ENCODE measurements around the gene CDK11A.
"Not testable (repeated sequence)": the region's sequence is repeated elsewhere in the genome, so short reads cannot be mapped to it uniquely, and the experiment has no call there.

DNA sequence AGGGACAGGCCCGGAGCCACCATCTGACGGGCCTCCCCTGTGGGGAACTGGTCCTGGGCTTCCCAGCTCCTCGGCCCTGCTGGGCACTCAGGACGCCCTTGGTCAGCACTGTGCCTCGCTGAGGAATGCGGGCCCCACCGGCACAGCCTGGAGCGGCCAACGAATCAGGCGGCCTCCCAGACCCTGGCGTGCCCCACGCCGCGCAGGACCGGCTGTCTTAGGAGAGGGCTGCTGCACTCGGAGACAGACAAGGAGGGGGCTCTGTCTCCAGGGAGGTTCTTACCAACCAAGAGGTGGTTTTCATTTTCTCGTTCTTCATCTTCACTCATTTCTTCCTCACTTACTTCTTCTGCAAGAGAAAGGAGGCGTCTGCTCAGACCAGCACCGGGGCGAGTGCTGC lies 16.3 kb downstream of the CDK11A start:
- TF ChIP-seq, protein P1, sequence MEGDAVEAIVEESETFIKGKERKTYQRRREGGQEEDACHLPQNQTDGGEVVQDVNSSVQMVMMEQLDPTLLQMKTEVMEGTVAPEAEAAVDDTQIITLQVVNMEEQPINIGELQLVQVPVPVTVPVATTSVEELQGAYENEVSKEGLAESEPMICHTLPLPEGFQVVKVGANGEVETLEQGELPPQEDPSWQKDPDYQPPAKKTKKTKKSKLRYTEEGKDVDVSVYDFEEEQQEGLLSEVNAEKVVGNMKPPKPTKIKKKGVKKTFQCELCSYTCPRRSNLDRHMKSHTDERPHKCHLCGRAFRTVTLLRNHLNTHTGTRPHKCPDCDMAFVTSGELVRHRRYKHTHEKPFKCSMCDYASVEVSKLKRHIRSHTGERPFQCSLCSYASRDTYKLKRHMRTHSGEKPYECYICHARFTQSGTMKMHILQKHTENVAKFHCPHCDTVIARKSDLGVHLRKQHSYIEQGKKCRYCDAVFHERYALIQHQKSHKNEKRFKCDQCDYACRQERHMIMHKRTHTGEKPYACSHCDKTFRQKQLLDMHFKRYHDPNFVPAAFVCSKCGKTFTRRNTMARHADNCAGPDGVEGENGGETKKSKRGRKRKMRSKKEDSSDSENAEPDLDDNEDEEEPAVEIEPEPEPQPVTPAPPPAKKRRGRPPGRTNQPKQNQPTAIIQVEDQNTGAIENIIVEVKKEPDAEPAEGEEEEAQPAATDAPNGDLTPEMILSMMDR (IDR thresholded peaks at IDR 0.05): not testable (repeated sequence)
- not testable (repeated sequence) for TF ChIP-seq POLR2A, EP300 (IDR thresholded peaks at IDR 0.05)

Data from tibial nerve (tissue), 4 donors.